ENCODE data around the gene LRRIQ1. TPM values are rescaled to one million over a fixed set of nuclear protein-coding genes. Genes with fewer than 3 reads are reported as not detected.
"Not testable (repeated sequence)": the region's sequence is repeated elsewhere in the genome, so short reads cannot be mapped to it uniquely, and the experiment has no call there.

Gene LRRIQ1
- 0.30 TPM for total RNA-seq

DNA sequence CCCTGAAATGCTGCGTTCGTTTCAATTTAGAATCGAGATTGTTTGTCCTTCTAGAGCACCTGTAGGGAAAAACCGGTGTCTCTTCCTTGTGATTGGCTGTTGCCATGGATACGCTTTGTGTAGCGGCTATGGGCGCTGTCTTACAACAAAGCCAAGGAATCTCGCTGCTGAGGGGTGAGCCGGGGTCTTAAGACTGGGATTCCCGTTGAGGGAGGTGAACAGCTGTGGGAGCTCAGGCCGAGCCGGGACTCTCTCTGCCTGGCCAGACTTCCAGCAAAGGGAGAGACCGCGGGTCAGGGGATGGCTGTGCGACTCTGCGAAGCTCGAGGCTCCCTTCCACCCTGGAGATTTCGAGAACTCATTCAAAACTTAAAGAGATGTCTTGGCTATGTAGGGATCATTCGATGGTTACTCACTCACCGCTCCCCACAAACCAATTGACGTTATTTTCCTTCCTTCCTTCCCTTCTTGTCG is at the start of gene LRRIQ1, which contains the start of gene TSPAN19:
LRRIQ1 (plus strand) TSS at position 118 of the 474 bp plus-strand sequence. CDS start 1,826 bp downstream, outside the sequence.
TSPAN19 (minus strand) TSS at position 44 of the 474 bp plus-strand sequence. CDS start 6,331 bp downstream, outside the sequence.
- DNase-seq: peak; percentile 65

DNA sequence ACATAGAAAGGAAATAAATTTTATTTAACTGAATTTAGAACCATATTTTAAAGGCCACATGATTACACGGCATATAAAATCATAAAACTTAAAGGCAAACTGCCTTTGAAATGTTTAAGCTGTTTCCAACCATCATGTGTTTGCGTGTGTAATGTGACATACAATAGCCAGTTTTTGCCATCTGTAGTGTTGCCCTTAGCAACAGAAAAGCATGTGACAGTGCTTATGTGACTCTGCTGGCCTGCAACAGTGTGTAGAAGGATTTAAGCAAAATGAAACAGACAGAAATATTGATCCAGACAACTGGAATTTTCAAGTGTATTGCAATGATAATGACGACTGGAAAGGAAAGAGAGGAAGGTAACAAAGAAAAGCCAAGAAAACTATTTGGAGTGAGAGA is 49.6 kb upstream of the LRRIQ1 start:
- DNase-seq: peak; percentile 73

DNA sequence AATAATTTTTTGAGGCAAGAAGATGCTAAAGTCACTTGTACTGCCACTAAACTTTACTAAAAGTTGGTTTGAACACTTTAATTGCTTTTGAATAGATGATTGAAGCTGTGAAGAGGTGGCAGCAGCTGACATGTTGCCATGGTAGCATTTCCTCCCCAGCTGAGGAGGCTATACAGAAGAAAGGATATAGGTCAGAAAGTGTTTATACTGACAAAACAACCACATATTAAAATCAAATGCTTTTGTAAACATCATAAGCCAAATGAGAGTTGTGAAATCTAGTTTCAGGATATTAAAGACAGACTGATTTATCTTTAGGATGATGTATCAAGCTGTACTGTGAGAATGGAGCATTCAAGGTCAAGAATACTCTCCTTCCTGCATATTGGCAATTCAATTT is 41.7 kb upstream of the LRRIQ1 start:
- DNase-seq: no peak

- no peak for DNase-seq
Observed at GRCh38 chr12:84995641-84996040, 40.5 kb upstream of the LRRIQ1 start.

DNA sequence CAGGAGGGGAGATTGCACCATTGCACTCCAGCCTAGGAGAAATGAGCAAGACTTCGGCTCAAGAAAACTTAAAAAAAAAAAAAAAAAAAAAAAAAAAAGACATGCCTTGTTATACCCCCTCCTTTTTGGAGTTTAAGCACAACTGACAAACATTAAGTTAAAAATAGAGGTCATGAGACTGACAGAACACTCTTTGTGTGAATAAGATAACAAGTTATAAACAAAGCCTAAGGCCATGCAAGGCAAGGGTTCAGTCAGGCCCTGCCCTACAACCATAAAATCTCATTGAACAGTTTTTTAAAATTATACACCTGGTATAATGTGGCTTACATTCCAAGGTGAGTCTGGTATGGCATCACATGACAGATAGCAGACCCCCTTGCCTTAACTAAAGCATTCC is 39.4 kb upstream of the LRRIQ1 start:
- DNase-seq: no peak

GRCh38 chr12:84998341-84998740 is 37.8 kb upstream of the LRRIQ1 start:
- DNase-seq: no peak

GRCh38 chr12:85000729-85001128 is 35.4 kb upstream of the LRRIQ1 start:
- DNase-seq: no peak

DNA sequence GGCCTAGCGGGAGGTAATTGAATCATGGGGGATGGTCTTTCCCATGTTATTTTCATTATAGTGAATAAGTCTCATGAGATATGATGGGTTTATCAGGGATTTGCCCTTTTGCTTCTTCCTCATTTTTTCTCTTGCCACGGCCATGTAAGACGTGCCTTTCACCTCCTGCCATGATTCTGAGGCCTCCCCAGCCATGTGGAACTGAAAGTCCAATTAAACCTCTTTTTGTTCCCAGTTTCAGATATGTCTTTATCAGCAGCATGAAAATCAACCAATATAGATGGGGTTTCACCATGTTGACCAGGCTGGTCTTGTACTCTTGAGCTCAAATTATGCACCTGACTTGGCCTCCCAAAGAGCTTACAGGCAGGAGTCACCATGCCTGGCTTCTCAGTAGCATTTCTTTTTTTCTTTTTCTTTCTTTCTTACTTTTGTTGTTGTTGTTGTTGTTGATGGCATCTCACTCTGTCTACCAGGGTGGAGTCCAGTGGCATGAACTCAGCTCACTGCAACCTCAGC is 33.3 kb upstream of the LRRIQ1 start:
- no peak for DNase-seq

GRCh38 chr12:85004204-85004603 is 31.9 kb upstream of the LRRIQ1 start:
- DNase-seq: no peak

GRCh38 chr12:85005047-85005446 is 31.1 kb upstream of the LRRIQ1 start:
- DNase-seq: not testable (repeated sequence)

DNA sequence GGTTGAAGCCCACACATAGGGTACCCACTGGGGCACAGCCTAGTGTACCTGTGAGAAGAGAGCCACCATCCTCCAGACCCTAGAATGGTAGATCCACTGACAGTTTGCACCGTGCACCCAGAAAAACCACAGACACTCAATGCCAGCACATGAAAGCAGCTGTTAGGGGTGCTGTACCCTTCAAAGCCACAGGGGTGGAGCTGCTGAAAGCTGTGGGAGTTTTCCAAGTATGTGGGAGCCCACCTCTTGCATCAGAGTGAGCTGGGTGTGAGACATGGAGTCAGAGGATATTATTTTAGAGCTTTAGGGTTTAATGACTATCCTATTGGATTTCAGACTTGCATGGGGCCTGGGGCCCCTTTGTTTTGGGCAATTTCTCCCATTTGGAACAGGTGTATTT is 30.5 kb upstream of the LRRIQ1 start:
- no peak for DNase-seq

- DNase-seq: no peak
Observed at GRCh38 chr12:85006206-85006605, 29.9 kb upstream of the LRRIQ1 start.

DNA sequence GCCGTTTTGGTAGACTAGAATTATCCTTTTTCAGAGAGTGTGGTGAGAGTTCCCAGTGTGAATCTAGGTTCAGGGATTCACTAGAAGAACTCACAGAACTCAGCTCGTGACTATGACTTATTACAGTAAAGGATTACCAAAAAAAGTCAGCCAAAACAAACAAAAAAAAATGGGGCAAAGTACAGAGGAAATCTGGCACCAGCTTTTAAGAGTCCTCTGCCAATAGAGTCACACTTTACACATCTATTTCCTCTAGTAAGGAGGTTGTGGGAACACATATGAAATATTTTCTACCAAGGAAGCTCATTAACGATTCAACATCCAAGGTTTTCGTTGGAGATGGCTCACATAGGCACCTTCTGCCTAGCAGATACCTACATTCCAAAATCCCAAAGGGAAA is 28.3 kb upstream of the LRRIQ1 start:
- no peak for DNase-seq

GRCh38 chr12:85016413-85016812 is 19.7 kb upstream of the LRRIQ1 start:
- DNase-seq: no peak

- no peak for DNase-seq
Observed at GRCh38 chr12:85017133-85017532, 19.0 kb upstream of the LRRIQ1 start.

GRCh38 chr12:85017618-85018017 is 18.5 kb upstream of the LRRIQ1 start:
- no peak for DNase-seq

DNA sequence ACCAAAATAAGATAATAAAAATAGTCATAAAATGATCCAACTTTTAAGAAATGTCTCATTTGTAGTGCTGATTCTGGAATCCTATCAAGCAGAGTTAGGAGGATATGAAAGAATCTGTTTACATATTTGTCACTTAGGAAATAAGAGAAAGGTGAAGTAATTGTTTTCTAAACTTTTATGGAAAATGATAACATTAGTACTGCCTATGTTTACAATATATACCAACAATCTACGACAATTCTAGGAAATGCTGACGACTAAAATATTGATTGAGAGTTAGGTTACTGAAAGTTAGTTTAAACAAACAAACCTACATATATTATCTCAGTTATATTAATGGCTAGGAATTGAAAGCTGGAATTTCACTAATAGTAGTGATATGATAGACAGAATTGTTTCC is 18.1 kb upstream of the LRRIQ1 start:
- DNase-seq: no peak

GRCh38 chr12:85029456-85029855 is 6.7 kb upstream of the LRRIQ1 start:
- no peak for DNase-seq

GRCh38 chr12:85036733-85037132 is 582 bp downstream of the LRRIQ1 start:
- DNase-seq: no peak

DNA sequence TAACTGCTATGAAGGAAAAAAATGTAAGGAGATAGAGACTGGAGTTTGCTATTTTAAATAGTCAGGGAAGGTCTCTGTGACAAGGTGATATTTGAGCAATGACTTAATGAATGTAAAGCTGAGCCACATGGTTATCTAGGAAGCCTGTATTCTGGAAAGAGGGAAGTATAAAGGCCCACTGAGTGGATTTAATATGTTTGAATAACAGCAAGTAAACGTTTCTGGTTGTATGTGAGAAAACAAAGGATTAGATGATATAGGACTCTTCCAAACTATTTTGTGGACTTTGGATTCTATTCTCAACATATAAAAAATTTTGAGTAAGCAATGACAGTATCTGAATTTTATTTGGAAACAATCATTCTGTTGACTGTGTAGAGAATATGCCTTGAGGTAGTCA is 5.2 kb downstream of the LRRIQ1 start:
- DNase-seq: no peak

DNA sequence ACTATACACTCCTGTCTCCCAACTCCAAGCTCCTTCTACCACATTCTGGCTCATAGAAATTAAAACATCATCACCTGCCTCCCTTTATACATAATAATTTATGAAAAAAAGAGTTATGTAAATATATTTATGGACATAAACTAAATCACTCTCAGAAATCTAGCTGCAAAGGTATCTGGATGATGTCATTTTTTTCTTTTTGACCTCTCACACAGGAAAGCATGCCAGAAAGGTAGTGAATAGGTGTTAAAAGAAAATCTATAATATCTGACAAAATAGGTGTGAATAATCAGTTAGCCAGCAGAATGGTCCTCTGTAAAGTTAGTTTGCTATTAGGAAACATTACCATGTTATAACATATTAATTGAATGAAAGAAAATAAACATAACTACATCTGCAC is 7.7 kb downstream of the LRRIQ1 start:
- no peak for DNase-seq

DNA sequence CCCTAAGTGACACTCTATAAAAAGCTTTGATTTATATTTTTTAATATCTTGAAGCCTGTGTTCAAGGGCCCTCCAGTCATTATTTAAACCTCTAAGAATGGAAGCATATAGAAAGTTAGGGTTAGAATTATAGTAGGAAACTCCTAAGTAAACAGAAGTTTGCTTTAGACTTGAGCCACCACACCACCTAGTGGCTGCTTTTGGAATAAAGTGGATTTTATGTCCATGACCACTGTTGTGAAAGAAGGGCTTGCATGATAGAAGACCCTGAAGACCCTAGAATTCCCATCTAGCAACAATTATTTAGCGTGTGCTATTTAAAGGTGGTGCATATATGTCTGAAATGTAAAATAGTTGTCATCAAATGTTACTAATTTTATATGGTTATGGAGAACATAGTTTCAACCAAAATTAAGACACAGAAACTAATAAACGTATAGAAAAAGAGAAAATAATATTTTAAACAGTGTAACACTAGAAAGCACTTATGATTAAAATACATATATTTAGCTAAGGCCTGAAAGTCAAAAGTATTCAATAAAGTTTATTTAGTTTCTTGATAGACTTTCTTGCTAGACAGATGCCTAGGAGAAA is 21.3 kb downstream of the LRRIQ1 start:
- no peak for DNase-seq

DNA sequence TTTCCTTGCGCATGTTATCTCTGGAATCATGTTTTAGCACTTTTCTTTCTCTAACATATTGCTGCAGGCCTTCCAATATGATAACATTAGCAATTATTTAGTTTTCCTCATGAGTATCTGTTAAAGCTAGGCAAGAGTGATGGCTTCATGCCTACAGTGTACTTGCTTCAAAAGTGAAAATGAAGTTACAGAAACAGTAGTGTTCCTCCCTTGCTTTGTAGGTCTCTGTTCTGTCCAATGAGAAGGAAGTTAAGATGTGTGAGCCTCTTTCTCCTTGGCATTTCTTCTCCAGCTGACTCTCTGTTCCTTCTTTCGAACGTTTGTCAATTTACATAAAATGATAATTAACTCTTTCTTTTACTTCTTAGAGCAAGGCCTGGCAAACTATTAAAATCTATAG is 22.2 kb downstream of the LRRIQ1 start:
- DNase-seq: no peak

DNA sequence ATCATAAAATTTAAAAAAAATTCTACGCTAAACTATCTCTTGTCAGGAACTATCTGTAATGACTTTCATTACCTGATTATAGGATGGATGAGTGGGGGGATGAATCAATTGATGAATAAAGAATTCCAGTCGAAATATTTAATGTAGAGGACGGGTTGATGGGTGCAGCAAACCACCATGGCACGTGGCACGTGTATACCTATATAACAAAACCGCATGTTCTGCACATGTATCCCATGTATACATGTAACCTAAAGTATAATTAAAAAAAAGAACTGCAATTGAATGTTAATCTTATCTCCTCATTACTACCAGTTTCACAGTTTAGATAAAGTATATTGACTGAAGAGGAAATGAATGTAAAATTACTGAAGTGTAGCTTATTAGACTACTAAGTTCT is 23.4 kb downstream of the LRRIQ1 start:
- DNase-seq: no peak
